Ovary (tissue), 9 donors: Measurements from ENCODE around the gene SLC4A1AP. TPM values are rescaled to one million over a fixed set of nuclear protein-coding genes. Genes with fewer than 3 reads are reported as not detected.

Experiments used
- DNase-seq, 5 donors: peaks; one replicate each; pipeline ENCODE4 v3.0.0-alpha.2; 2019 to 2020
- H3K27ac ChIP-seq, 2 donors: fragments of 200-600 bp; one replicate each; pipeline versions ENCODE4 v1.5.1 to v1.8.0; 2019 to 2022
- H3K27me3 ChIP-seq: fragments of 200-600 bp; one replicate; pipeline ENCODE4 v1.8.0; 2022
- H3K36me3 ChIP-seq: fragments of 200-600 bp; sonication (generic); one replicate; pipeline ENCODE4 v1.5.1; 2019
- H3K4me1 ChIP-seq: one replicate; pipeline ENCODE4 v1.8.1; 2013; ENCODE audit warnings: mild to moderate bottlenecking, moderate library complexity; ENCODE audit not compliant: insufficient read depth
- H3K4me3 ChIP-seq: fragments of 200-600 bp; sonication (generic); one replicate; pipeline ENCODE4 v1.5.1; 2017
- H3K9me3 ChIP-seq, 2 donors: fragments of 200-600 bp in 1 of 2; sonication (generic) in 1 of 2; one replicate each; pipeline versions ENCODE4 v1.5.1 to v1.8.1; 2013 to 2019; ENCODE audit warnings: mild to moderate bottlenecking in 1 of 2, moderate library complexity in 1 of 2
- EP300 ChIP-seq: sonication (generic); formaldehyde crosslinking; IDR thresholded peaks from one replicate; pipeline ENCODE4 v1.6.1; 2017; ENCODE audit warnings: antibody characterized with exemption
- POLR2A ChIP-seq: fragments of 450-650 bp; IDR thresholded peaks from one replicate; pipeline ENCODE4 v1.6.1; 2017; ENCODE audit warnings: antibody characterized with exemption, mild to moderate bottlenecking, moderate library complexity
- WGBS, 3 donors: extraction: QIAGEN DNeasy Blood & Tissue Kit in 1 of 3; methylation state at CpG; one replicate each; pipeline versions ENCODE4 v1.1.5 to v1.1.7; 2013 to 2017; 5-methylcytosine and 5-hydroxymethylcytosine counted together
- intact Hi-C, 4 donors: fragments of 100-400 bp; cut with DNase I; formaldehyde crosslinking; loops; one replicate each; pipeline versions ENCODE4 v1.11.0 to v1.15.1; 2022 to 2023
- polyA plus RNA-seq, 2 donors: library from polyadenylated mRNA; stranded (reverse); fragments of 200-250 nt in 1 of 2; fragments of 350-450 nt in 1 of 2; fragmentation: Illumina TruSeq in 1 of 2; extraction: RNeasy Lipid Tissue Mini Kit (QIAGEN cat#74804) in 1 of 2; gene quantifications; one replicate each; pipeline ENCODE4 v1.2.3, GENCODE V29; 2013 to 2014
- total RNA-seq, 7 donors: library from RNA; depleted of rRNA in 2 of 7; stranded (reverse); fragments of >200 nt in 2 of 7; fragmentation: NEBNext Ultra II Directional in 3 of 7; extraction: Animal tissue kit (Norgen Biotek cat#: 25700) in 3 of 7; gene quantifications; one replicate each; pipeline versions ENCODE4 v1.1.0 to v1.2.4, GENCODE V29; 2016 to 2023
- TF ChIP-seq, protein P1 (sequence below), 3 donors: fragments of 450-650 bp in 2 of 3; fragments of 200-600 bp in 1 of 3; IDR thresholded peaks; one replicate each; pipeline versions ENCODE4 v1.5.1 to v1.8.0; 2016 to 2022; ENCODE audit warnings: antibody characterized with exemption in 3 of 3, mild to moderate bottlenecking in 1 of 3
- donor health status: DM: no; HTN: no; CAD: no; lungs with moderate emphysema.
- donor health status: DM: no; HTN: no; CAD: no.
- donor health status: Bipolar disorder and iron deficiency.
- donor health status: DM: yes; HTN: yes; CAD: no.
- donor health status: DM: no; HTN: no; CAD: no.
- donor health status: DM: yes; HTN: yes; CAD: no.

Gene SLC4A1AP
- total and polyA plus RNA-seq, 9 donors: 14.6 to 22.0 (median 16.2) TPM

DNA sequence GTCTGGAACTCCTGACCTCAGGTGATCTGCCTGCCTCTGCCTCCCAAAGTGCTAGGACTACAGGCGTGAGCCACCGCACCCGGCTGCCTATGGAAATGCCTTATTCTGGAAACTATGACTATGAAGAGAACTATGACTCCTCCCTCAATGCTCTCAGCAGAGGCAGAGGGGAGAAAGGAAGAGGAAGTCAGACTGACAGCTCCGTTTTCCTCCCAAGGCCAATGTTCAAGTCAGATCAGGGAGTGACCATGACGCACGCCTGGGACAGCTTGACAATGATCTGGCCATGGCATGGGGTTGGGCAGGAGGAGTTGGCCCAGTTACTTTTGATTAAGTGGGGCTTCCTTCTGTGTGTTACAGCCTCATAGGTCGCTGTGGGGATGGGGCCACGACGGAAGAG, 63.6 kb downstream of the SLC4A1AP start:
- Histone ChIP-seq H3K4me3 (no peak overlapping the region), H3K36me3 (no peaks in the 10 kb centered on the region), H3K9me3 (no peaks in the 10 kb centered on the region), H3K27ac (no peak overlapping the region), H3K27me3 (peaks cover 2% of the 10 kb centered on the region), H3K4me1 (peaks cover 10% of the 10 kb centered on the region)
- WGBS, 3 donors: 86 to 91% (median 91%) methylated on average over 9 of the region's 9 CpGs
- TF ChIP-seq POLR2A: no peak
- TF ChIP-seq, protein P1, sequence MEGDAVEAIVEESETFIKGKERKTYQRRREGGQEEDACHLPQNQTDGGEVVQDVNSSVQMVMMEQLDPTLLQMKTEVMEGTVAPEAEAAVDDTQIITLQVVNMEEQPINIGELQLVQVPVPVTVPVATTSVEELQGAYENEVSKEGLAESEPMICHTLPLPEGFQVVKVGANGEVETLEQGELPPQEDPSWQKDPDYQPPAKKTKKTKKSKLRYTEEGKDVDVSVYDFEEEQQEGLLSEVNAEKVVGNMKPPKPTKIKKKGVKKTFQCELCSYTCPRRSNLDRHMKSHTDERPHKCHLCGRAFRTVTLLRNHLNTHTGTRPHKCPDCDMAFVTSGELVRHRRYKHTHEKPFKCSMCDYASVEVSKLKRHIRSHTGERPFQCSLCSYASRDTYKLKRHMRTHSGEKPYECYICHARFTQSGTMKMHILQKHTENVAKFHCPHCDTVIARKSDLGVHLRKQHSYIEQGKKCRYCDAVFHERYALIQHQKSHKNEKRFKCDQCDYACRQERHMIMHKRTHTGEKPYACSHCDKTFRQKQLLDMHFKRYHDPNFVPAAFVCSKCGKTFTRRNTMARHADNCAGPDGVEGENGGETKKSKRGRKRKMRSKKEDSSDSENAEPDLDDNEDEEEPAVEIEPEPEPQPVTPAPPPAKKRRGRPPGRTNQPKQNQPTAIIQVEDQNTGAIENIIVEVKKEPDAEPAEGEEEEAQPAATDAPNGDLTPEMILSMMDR (IDR thresholded peaks at IDR 0.05): no peak
- TF ChIP-seq EP300: no peak
- intact Hi-C loops: loop anchor here in 1 of 4 donors (10.0 kb wide), 1 partner anchor 48 kb away; the partner anchor contains the start of gene MRPL33
- no peak for DNase-seq

DNA sequence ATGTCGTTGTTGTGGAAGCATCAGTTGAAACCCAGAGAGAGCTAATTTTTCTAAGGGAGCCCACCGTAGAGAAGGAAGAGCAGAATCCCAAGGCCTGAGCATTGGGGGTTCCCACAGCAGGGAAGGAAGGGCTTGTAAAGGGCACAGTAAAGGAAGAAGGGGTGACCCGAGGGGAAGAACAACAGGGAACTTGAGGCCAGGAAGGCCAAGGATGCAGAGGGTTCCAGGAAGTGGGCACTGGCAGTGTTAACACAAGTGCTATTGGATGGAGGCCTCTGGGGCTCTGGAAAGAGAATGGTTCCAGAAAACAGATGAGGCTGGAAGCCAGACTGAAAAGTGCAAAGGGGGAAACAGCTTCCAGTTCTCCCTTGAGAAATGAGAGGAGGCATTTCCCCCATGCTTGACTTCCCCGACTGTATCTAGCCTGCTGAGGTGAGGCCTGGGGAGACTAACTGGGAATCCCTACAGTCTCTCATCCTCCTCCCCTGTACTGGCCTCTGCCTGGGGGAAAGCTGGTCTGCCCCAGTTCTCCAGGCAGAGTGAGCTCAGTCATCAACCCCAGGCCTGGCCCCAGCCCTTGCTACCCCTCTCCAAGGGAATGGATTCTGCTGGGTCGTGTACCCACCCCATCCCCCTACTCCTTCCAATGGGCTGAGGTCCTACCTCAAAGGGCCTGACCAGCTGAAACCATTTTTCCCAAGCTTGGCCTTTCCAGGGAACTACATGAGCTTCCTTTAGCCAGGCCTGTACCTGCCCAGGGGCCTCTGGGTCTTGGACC, 64.6 kb downstream of the SLC4A1AP start:
- intact Hi-C loops: loop anchor here in 1 of 4 donors (10.0 kb wide), 1 partner anchor 47 kb away; the partner anchor contains the start of gene MRPL33
- WGBS, 3 donors: 73 to 84% (median 83%) methylated on average over 5 of the region's 5 CpGs
- Histone ChIP-seq H3K36me3 (no peaks in the 10 kb centered on the region), H3K9me3 (no peaks in the 10 kb centered on the region), H3K27ac (no peak overlapping the region), H3K27me3 (peaks cover 2% of the 10 kb centered on the region), H3K4me3 (no peak overlapping the region), H3K4me1 (peaks cover 10% of the 10 kb centered on the region)
- TF ChIP-seq EP300: no peak
- TF ChIP-seq, protein P1 (IDR thresholded peaks at IDR 0.05): no peak
- no peak for TF ChIP-seq POLR2A
- DNase-seq: no peak

DNA sequence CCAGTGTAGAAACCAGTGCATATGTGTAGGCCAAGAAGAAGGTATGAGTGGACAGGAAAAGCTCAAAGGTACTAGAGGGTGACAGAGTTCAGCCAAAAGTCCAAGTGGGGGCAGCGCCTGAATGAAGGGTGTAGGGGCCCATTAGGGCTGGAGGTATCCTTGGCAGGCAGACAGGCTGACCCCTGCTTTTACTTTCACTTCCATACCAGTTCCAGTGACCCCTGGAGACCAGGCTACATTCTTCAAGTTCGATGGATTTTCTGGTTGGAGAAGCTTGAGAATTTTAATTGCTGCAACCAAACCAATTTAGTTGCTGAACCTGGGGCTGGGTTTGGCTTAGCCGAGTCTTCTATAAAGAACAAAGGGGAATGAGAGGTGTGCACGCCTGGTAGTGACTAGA, 65.5 kb downstream of the SLC4A1AP start:
- peaks cover 5% of the 10 kb centered on the region for H3K4me1 ChIP-seq
- H3K4me3 ChIP-seq: no peak overlapping the region
- H3K36me3 ChIP-seq: no peaks in the 10 kb centered on the region
- 45 to 70% (median 46%) methylated on average over 4 of the region's 4 CpGs for WGBS, 3 donors
- TF ChIP-seq POLR2A (no peak), EP300 (no peak)
- TF ChIP-seq, protein P1 (IDR thresholded peaks at IDR 0.05): no peak
- H3K9me3 ChIP-seq: no peaks in the 10 kb centered on the region
- H3K27ac ChIP-seq: no peak overlapping the region
- DNase-seq: no peak
- peaks cover 2% of the 10 kb centered on the region for H3K27me3 ChIP-seq
- intact Hi-C loops: loop anchor here in 1 of 4 donors (10.0 kb wide), 1 partner anchor 46 kb away; the partner anchor contains the start of gene MRPL33

DNA sequence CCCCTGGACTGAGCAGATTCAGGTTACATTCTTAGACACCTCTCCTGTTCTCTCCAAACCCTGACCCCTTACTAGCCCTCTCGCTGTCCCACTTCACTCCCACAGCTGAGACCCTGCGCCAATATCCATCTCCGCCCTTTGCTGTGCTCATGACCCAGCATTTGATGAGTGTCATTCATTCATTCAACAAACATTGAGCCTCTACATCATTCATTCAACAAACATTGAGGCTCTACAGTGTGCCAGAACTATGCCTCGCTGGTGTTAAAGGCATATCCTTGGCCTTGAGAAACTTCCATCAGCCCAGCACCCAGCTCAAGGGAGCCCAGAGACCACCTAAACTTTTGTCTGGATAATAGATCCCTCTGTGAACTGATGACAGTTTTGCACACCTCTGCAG, 65.9 kb downstream of the SLC4A1AP start:
- no peak for TF ChIP-seq POLR2A
- TF ChIP-seq EP300: no peak
- TF ChIP-seq, protein P1 (IDR thresholded peaks at IDR 0.05): no peak
- DNase-seq: no peak
- no peak overlapping the region for H3K4me3 ChIP-seq
- H3K9me3 ChIP-seq: no peaks in the 10 kb centered on the region
- intact Hi-C loops: loop anchor here in 1 of 4 donors (10.0 kb wide), 1 partner anchor 45 kb away; the partner anchor contains the start of gene MRPL33
- peaks cover 5% of the 10 kb centered on the region for H3K4me1 ChIP-seq
- H3K36me3 ChIP-seq: no peaks in the 10 kb centered on the region
- H3K27ac ChIP-seq: no peak overlapping the region
- peaks cover 2% of the 10 kb centered on the region for H3K27me3 ChIP-seq
- 92 to 94% (median 93%) methylated on average over 4 of the region's 4 CpGs for WGBS, 3 donors
